ENCODE data around the gene SELENON. TPM values are rescaled to one million over a fixed set of nuclear protein-coding genes. Genes with fewer than 3 reads are reported as not detected.

SELENON gene
- total and polyA plus RNA-seq, 2 of the 13 experiments (the other 11 are each of a cell fraction or from before 2014, with no cell fraction given) = 3.8 to 8.0 TPM

DNA sequence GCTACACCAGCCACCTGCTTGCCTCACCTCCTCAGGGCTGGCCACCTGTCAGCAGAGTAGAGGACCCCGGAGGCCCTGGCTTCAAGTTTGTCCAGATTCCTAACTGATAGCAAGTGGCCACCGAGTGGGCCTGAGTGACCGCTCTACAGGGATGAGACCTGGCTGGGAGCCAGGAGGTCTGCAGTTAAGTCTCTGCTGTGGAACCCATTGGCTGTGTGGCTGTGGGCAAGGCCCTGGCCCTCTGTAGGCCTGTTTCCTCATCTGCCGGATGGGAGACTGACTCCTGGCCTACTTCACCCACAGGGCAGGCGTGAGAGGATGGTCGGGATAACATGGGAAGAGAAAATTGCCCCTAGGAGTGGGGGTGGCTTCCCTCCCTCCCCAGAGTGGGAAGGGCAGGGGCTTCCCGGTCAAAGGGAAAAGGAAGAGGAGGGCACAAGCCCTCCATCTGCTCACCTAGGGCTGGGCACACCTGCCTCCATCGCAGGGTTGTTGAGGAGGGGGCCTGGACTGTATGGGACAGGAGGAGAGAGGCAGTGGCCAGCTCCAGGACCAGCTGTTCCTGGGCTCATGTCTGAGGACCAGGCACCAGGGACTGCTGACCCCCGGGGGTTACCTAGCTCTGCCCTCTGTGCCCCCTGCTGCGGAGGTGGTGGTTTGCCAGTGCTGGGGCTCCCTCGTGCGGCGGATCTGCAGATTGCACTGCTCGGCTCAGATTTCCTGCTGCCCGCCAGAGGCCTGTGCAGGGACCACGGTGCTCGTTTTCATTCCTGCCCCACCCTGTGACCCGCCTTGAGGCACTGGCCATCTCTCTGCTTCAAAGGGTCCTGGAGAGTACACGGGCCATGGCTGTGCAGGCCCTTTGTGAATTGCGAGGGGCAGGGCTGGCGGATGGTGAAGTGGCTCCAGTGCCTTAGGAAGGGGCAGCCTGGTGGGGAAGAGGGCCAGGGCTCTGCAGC, 10.6 kb downstream of the SELENON start (continued):
- TF ChIP-seq NFE2L1 (CRISPR knock-in tag; IDR thresholded peaks at IDR 0.05; ENCODE audit: borderline replicate concordance) (no peak), EHMT2 (IDR thresholded peaks at IDR 0.05; ENCODE audit: borderline replicate concordance, low read depth, low read length) (no peak), POLR2A (IDR thresholded peaks at IDR 0.05; ENCODE audit: insufficient read depth in 1 of 2, low read depth in 2 of 2, low read length in 2 of 2) (no peak), TMF1 (CRISPR knock-in tag; IDR thresholded peaks at IDR 0.05; ENCODE audit: low read depth) (no peak), HMGXB4 (CRISPR knock-in tag; IDR thresholded peaks at IDR 0.05; ENCODE audit: borderline replicate concordance in 1 of 2, low read depth in 1 of 2) (peak in 1 of 2 experiments; percentile 28; a peak in 1 of 4 replicates), KDM3A (CRISPR knock-in tag; IDR thresholded peaks at IDR 0.05; ENCODE audit: low read depth) (no peak), ZBTB25 (CRISPR knock-in tag; IDR thresholded peaks at IDR 0.05) (no peak), FOXP1 (IDR thresholded peaks at IDR 0.05) (no peak), FOXP1 (CRISPR knock-in tag; IDR thresholded peaks at IDR 0.05) (no peak), ZNF552 (CRISPR knock-in tag; IDR thresholded peaks at IDR 0.05; ENCODE audit: borderline replicate concordance) (no peak), ATF4 (CRISPR knock-in tag; IDR thresholded peaks at IDR 0.05) (no peak), NFRKB (IDR thresholded peaks at IDR 0.05) (no peak)
- TF ChIP-seq, protein P1, sequence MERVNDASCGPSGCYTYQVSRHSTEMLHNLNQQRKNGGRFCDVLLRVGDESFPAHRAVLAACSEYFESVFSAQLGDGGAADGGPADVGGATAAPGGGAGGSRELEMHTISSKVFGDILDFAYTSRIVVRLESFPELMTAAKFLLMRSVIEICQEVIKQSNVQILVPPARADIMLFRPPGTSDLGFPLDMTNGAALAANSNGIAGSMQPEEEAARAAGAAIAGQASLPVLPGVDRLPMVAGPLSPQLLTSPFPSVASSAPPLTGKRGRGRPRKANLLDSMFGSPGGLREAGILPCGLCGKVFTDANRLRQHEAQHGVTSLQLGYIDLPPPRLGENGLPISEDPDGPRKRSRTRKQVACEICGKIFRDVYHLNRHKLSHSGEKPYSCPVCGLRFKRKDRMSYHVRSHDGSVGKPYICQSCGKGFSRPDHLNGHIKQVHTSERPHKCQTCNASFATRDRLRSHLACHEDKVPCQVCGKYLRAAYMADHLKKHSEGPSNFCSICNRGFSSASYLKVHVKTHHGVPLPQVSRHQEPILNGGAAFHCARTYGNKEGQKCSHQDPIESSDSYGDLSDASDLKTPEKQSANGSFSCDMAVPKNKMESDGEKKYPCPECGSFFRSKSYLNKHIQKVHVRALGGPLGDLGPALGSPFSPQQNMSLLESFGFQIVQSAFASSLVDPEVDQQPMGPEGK (CRISPR knock-in tag; IDR thresholded peaks at IDR 0.05) = peak; percentile 74
- TF ChIP-seq, protein P2, sequence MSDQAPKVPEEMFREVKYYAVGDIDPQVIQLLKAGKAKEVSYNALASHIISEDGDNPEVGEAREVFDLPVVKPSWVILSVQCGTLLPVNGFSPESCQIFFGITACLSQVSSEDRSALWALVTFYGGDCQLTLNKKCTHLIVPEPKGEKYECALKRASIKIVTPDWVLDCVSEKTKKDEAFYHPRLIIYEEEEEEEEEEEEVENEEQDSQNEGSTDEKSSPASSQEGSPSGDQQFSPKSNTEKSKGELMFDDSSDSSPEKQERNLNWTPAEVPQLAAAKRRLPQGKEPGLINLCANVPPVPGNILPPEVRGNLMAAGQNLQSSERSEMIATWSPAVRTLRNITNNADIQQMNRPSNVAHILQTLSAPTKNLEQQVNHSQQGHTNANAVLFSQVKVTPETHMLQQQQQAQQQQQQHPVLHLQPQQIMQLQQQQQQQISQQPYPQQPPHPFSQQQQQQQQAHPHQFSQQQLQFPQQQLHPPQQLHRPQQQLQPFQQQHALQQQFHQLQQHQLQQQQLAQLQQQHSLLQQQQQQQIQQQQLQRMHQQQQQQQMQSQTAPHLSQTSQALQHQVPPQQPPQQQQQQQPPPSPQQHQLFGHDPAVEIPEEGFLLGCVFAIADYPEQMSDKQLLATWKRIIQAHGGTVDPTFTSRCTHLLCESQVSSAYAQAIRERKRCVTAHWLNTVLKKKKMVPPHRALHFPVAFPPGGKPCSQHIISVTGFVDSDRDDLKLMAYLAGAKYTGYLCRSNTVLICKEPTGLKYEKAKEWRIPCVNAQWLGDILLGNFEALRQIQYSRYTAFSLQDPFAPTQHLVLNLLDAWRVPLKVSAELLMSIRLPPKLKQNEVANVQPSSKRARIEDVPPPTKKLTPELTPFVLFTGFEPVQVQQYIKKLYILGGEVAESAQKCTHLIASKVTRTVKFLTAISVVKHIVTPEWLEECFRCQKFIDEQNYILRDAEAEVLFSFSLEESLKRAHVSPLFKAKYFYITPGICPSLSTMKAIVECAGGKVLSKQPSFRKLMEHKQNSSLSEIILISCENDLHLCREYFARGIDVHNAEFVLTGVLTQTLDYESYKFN (CRISPR knock-in tag; conservative IDR thresholded peaks at IDR 0.05) = no peak
- TF ChIP-seq, protein P3, sequence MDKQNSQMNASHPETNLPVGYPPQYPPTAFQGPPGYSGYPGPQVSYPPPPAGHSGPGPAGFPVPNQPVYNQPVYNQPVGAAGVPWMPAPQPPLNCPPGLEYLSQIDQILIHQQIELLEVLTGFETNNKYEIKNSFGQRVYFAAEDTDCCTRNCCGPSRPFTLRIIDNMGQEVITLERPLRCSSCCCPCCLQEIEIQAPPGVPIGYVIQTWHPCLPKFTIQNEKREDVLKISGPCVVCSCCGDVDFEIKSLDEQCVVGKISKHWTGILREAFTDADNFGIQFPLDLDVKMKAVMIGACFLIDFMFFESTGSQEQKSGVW (CRISPR knock-in tag; IDR thresholded peaks at IDR 0.05; ENCODE audit: borderline replicate concordance) = no peak
- TF ChIP-seq, protein P4, sequence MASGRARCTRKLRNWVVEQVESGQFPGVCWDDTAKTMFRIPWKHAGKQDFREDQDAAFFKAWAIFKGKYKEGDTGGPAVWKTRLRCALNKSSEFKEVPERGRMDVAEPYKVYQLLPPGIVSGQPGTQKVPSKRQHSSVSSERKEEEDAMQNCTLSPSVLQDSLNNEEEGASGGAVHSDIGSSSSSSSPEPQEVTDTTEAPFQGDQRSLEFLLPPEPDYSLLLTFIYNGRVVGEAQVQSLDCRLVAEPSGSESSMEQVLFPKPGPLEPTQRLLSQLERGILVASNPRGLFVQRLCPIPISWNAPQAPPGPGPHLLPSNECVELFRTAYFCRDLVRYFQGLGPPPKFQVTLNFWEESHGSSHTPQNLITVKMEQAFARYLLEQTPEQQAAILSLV (CRISPR knock-in tag; IDR thresholded peaks at IDR 0.05; ENCODE audit: borderline replicate concordance) = no peak
